HG03039 (cell line): Measurements from ENCODE around the gene HCRTR1.

Experiments used
- ATAC-seq: cut with Tn5 transposase; IDR thresholded peaks from one replicate; pipeline ENCODE4 v1.9.1; 2021; ENCODE audit warnings: mild to moderate bottlenecking, moderate library complexity; ENCODE audit not compliant: unreplicated experiment

HCRTR1 gene

DNA sequence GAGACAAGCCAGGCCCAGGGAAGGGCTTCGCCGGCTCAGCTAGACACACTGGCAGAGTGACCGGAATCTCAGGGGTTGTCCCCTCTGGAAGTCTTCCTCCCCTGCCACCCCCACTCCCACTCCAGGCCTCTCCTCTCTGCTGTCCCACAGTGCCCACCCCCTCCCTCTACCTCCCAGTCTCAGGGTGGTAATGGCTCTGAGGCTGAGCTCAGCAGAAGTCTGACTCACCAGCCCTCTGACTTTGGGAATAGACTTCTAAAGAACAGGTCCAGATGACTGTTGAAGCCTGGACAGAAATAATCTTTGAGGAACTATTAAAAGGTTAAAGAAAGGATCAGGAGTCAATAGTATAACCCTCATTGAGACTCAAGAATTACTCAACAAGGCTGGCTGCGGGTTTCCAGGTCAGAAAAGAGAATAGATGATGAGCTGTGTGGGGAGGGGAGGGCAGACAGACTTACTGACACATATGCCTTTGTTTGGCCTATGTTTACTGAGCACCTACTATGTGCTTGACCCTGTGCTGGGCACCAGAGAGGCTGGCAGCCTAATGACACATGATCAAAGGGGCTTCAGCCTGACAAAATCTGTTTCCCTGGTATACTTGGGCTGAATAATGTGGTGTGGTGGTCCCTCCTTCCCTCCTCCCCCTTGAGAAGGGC, 8.2 kb downstream of the HCRTR1 start:
- ATAC-seq: no peak

DNA sequence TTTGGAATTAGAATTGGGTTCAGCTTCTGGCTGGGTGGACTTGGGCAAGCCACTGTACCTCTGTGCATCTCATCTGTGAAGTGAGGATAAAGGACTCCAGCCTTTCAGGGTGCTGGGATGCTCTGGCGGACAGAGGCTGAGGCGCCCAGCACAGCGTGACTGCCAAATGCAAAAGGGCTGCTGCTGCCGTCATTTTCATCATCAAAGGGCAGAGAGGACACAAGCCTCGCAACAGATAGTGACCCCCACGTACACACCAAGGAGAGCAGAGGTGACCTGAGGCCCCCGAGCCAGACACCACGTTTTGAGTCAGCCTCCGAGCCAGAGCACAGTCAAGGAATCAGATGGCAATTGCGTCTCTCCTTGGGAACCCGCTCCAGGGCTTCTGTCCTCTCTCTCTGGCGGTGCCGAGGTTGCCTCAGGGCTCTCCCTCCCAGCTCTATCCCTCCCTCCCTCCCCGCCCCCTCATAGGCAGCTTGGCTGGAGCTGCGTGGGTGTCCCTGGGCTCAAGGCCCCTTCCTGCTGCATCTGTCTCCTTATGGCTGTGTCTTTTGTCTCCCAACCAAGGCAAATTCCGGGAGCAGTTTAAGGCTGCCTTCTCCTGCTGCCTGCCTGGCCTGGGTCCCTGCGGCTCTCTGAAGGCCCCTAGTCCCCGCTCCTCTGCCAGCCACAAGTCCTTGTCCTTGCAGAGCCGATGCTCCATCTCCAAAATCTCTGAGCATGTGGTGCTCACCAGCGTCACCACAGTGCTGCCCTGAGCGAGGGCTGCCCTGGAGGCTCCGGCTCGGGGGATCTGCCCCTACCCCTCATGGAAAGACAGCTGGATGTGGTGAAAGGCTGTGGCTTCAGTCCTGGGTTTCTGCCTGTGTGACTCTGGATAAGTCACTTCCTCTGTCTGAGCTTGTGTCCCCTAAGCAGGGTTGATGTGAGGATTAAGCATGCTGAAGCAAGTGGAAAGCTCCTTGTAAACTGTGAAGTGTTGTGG, 9.0 kb downstream of the HCRTR1 start:
- no peak for ATAC-seq

- no peak for ATAC-seq
These were observed 9.9 kb downstream of the HCRTR1 start for GRCh38 chr1:31627301-31627929.

DNA sequence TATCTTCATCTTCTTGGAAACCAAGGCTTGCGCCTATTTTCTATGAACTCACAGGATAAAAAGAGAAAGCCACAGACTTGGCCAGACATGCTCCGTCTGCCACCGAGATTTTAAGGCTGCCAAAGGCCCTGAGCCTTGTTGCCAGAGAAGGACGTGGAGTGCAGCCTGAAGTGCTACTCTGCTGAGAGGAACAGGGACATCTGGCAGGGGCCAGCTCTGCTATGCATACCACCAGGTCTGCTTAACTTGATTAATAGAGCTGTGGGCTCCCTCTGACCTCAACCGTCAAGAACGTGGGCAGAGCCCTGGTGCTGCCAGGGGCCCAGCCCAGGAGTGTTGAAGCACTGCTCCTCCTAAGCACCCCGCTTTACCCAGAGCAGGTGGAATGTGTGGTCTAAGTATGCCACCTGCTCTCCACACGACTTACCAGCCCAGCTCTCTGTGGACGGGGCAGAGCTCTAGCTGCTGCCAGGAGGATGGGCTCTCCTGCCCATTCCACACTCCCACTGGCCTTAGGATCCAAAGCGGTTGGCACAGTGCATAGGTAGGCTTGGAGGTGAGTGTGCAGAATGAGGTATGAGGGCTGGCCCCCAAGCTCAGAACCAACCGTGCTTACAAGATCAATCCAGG, 10.6 kb downstream of the HCRTR1 start:
- no peak for ATAC-seq

DNA sequence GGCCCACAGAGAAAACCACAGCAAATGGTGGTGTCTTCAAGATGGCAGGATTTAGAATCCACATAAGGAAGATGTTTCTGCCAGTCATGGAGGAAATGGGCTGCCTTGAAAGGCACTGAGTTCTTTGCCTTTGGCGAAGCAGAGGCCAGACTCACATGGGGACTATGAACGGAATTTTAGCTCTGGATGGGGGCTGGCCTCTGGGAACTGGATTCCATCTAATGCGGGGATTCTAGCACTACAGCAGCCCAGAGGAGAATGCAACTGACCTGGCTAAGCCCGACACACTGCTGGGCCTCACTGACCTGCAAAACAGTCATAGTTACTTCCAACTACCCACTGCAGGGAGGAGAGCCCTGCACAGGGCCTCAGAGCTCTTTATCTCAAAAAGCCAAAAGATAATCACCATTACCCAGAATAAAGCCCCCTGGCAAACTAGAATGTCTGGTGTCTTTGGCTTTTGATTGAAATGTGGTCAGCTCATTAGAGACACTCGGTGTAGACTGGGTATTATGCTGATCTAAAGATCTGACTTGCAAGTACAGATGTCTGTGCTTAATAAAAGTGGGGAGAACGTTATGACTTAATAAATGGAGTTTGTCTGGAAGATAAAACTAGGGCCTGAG, 11.6 kb downstream of the HCRTR1 start:
- no peak for ATAC-seq

- no peak for ATAC-seq
These were observed 15.2 kb downstream of the HCRTR1 start for GRCh38 chr1:31632649-31633048.

DNA sequence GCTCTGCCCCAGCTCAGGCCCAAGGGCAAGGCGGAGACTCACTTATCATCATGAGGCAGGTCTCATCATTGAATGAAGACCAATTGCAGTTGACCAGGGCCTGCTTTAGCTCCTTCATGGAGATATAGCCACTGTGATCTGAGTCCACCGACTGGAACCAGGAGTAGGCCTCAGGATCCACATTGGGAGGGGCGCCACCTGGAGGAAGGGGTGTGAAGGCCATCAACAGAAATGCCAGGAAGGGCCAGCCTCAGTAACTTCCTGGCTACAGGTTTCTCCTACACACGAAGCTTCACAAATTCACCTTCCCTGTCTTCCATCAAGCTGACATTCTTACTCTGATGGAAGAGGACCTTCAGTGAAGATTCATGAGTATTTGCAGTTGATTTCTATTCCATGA, 15.6 kb downstream of the HCRTR1 start:
- no peak for ATAC-seq

GRCh38 chr1:31637915-31638673, 20.6 kb downstream of the HCRTR1 start:
- ATAC-seq: no peak

- ATAC-seq: no peak
These were observed 22.1 kb downstream of the HCRTR1 start for GRCh38 chr1:31639543-31639942.

- no peak for ATAC-seq
These were observed 22.7 kb downstream of the HCRTR1 start for GRCh38 chr1:31640179-31640578.

DNA sequence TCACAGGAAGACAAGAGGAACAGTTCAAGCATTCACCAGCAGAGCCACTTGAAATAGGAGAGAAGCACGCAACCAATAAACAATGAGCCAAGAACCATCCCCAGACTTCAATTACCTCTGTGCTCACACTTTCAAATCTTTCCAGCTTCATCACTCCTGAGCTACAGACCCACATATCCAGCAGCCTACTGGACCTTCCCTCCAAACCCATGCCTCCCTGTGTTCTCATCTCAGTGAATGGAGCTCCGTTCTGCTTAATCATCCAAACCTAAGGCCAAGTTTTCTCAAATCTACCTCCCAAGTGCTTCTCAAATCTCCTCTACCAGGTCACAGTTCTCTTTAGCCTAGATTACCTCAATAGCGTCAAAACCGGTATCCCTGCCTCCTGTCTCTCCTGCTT, 23.5 kb downstream of the HCRTR1 start:
- ATAC-seq: no peak

DNA sequence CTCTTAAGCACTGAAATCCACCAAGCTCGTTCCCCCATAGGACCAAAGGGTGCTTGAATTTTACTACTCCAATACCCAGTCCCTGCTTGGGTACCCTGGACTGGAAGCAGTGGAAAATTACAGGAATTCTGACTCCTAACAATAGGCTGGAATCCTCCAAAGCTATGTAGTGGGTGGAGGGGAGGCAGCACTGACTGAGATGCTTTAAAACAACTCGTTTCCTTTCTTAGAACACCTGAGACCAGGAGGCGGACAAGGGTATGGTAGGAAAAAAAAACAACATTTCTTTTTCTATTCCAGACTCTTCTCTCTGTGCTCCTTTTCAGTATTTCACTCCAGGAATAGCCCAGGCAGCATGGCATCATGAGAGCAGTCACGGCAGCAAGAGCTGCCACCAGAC, 24.9 kb downstream of the HCRTR1 start:
- ATAC-seq: no peak

GRCh38 chr1:31642897-31643296, 25.4 kb downstream of the HCRTR1 start:
- ATAC-seq: no peak

DNA sequence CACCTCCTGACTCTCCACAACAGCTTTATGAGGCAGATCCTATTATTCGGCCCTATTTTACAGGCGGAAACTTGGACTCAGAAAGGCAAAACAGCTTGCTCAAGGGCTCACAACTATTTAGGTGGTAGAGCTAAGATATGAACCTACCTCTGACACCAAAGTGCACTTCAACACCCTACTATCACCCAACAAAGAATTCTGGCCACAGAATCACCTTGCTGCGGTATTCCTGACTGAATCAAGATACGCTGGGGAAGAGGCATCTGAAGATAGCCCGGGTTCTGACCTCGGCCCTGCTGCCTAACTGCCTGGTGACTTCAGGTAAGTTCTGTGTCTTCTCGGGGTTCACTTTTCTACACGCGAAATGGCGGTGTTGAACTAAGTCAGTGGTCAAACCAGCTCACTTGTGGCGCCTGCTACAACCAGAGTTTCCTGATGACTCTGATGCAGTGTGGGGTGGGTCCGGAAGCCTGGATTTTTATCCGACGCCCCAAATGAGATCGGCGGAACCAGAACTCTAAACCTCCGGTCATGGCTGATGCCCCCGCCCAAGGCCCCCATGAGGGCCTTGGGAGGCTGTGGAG, 26.6 kb downstream of the HCRTR1 start:
- no peak for ATAC-seq

- ATAC-seq: peak; percentile 90
These were observed 27.2 kb downstream of the HCRTR1 start, which contains the start of gene PEF1 for GRCh38 chr1:31644560-31645273. Gene PEF1 (minus strand): TSS chr1:31644876. CDS start chr1:31644864, 12 bp downstream.

DNA sequence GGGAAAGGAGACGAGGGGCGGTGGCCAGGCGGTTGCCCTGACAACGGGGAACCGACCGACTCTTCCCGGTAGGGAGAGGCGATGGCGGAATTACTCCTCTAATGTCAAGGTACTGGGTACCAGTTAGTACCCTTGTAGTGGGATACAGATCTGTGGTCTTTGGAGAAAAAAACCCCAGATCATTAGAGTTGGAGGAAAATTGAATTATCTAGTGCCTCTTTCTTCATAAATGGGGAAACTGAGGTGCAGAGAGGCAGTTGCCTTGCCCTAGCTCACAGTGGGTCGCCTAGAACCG, 27.7 kb downstream of the HCRTR1 start:
- no peak for ATAC-seq

GRCh38 chr1:31646259-31646960, 28.9 kb downstream of the HCRTR1 start:
- no peak for ATAC-seq

GRCh38 chr1:31647106-31647505, 29.6 kb downstream of the HCRTR1 start:
- ATAC-seq: no peak

GRCh38 chr1:31648190-31648589, 30.7 kb downstream of the HCRTR1 start:
- no peak for ATAC-seq
